Endothelial cell (in vitro differentiated cells): ENCODE results near the gene PTGFRN. TPM values are rescaled to one million over a fixed set of nuclear protein-coding genes. Genes with fewer than 3 reads are reported as not detected.

Experiments used
- DNase-seq: peaks from one replicate; pipeline ENCODE4 v3.0.0; 2021; ENCODE audit warnings: low spot score
- H3K27ac Mint-ChIP-seq: one replicate; pipeline ENCODE4 v1.8.0; 2021; ENCODE audit warnings: mixed read lengths, inconsistent platforms; ENCODE audit not compliant: unreplicated experiment
- H3K27me3 Mint-ChIP-seq: one replicate; pipeline ENCODE4 v1.8.0; 2021; ENCODE audit warnings: mild to moderate bottlenecking, moderate library complexity, mixed read lengths, inconsistent platforms; ENCODE audit not compliant: unreplicated experiment
- H3K36me3 Mint-ChIP-seq: one replicate; pipeline ENCODE4 v1.8.0; 2021; ENCODE audit warnings: mild to moderate bottlenecking, low read depth, mixed read lengths, inconsistent platforms; ENCODE audit not compliant: unreplicated experiment
- H3K4me1 Mint-ChIP-seq: one replicate; pipeline ENCODE4 v1.8.0; 2021; ENCODE audit warnings: mild to moderate bottlenecking, mixed read lengths, inconsistent platforms; ENCODE audit not compliant: unreplicated experiment
- H3K4me3 Mint-ChIP-seq: one replicate; pipeline ENCODE4 v1.8.0; 2021; ENCODE audit warnings: mild to moderate bottlenecking, mixed read lengths, inconsistent platforms; ENCODE audit not compliant: unreplicated experiment
- H3K9me3 Mint-ChIP-seq: one replicate; pipeline ENCODE4 v1.8.0; 2021; ENCODE audit warnings: mixed read lengths, inconsistent platforms; ENCODE audit not compliant: unreplicated experiment
- total RNA-seq: library from RNA; stranded (reverse); fragmentation: NEBNext Ultra II Directional; extraction: Animal tissue kit (Norgen Biotek cat#: 25700); gene quantifications from one replicate; pipeline ENCODE4 v1.2.1, GENCODE V29; 2021; ENCODE audit not compliant: unreplicated experiment
- TF ChIP-seq, protein P1 (sequence below): fragments of 200-600 bp; sonication (generic); IDR thresholded peaks from one replicate; pipeline ENCODE4 v1.5.0; 2021; ENCODE audit warnings: antibody characterized with exemption; ENCODE audit not compliant: unreplicated experiment

PTGFRN gene
- total RNA-seq, 1 donor from 2014 or later = 23.7 TPM

DNA sequence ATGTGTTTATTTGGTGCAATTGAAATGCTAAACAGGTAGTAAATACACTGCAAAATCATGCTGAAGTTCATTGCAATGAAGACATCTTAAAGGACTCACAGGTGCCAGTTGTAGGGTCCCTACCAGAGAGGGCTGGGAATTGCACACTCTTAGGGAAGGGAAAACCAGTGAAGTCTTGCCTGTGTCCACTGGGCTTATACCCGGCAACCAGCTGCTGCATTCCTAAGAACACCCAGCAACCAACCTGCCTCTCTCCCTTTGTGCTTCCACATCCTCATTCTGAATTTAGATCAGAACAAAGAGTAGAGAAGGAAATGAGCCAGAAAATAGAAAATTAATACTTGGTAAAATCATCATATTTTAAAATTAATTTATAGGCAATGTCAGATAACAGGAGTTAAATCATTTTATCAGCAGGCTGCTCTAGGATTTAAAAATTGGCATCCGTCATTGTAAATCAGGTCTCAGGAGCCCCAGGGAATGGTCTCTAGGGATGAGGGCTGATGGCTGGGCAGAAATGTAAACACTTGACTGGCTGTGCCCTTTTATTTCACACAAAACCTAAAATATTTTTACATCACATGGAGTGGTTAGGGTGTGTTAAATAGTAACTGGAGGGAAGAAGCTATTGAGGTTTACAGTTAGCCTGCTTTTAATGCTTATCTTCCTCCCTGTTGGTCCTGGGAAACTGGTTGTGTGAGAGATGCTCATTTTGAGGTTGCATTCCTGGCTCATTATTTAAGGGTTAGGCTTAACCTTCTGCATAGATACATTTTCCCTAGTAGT lies 31.3 kb downstream of the PTGFRN start:
- H3K36me3 Mint-ChIP-seq = no peaks in the 10 kb centered on the region
- DNase-seq = no peak
- no peak overlapping the region for H3K4me3 Mint-ChIP-seq
- peaks cover 12% of the 10 kb centered on the region for H3K4me1 Mint-ChIP-seq
- TF ChIP-seq, protein P1, sequence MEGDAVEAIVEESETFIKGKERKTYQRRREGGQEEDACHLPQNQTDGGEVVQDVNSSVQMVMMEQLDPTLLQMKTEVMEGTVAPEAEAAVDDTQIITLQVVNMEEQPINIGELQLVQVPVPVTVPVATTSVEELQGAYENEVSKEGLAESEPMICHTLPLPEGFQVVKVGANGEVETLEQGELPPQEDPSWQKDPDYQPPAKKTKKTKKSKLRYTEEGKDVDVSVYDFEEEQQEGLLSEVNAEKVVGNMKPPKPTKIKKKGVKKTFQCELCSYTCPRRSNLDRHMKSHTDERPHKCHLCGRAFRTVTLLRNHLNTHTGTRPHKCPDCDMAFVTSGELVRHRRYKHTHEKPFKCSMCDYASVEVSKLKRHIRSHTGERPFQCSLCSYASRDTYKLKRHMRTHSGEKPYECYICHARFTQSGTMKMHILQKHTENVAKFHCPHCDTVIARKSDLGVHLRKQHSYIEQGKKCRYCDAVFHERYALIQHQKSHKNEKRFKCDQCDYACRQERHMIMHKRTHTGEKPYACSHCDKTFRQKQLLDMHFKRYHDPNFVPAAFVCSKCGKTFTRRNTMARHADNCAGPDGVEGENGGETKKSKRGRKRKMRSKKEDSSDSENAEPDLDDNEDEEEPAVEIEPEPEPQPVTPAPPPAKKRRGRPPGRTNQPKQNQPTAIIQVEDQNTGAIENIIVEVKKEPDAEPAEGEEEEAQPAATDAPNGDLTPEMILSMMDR = no peak
- peaks cover 6% of the 10 kb centered on the region for H3K27me3 Mint-ChIP-seq
- H3K27ac Mint-ChIP-seq = no peak overlapping the region
- H3K9me3 Mint-ChIP-seq = no peaks in the 10 kb centered on the region

DNA sequence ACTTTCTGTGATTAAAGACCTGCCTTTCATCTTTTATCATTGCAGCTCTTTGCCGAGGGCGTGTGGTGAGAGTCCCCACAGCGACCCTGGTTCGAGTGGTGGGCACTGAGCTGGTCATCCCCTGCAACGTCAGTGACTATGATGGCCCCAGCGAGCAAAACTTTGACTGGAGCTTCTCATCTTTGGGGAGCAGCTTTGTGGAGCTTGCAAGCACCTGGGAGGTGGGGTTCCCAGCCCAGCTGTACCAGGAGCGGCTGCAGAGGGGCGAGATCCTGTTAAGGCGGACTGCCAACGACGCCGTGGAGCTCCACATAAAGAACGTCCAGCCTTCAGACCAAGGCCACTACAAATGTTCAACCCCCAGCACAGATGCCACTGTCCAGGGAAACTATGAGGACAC lies 32.0 kb downstream of the PTGFRN start:
- TF ChIP-seq, protein P1 = no peak
- Mint-ChIP-seq H3K27ac (no peak overlapping the region), H3K27me3 (peaks cover 7% of the 10 kb centered on the region), H3K9me3 (no peaks in the 10 kb centered on the region), H3K4me1 (peaks cover 16% of the 10 kb centered on the region), H3K4me3 (no peak overlapping the region), H3K36me3 (no peaks in the 10 kb centered on the region)
- no peak for DNase-seq

DNA sequence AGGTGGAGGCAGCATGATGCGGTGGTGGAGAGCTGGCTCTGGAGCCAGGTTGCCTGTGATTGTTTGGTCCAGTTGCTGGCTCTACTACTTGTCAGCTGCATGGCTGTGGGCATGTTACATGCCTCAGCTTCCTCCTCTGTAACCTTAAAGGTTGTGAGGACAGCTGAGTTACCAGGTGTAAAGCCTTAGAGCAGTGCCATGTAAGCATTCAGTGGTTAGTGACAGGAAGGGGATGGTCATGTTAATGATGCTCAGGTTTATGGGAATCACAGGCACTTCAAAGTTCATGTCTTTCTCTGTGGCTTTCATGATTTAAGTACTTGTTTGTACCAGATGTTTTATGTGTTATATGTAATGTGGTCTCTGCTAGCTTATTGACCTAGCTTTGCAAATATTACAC lies 32.6 kb downstream of the PTGFRN start:
- H3K9me3 Mint-ChIP-seq = no peaks in the 10 kb centered on the region
- TF ChIP-seq, protein P1 = no peak
- no peaks in the 10 kb centered on the region for H3K36me3 Mint-ChIP-seq
- DNase-seq = no peak
- H3K4me3 Mint-ChIP-seq = no peak overlapping the region
- H3K4me1 Mint-ChIP-seq = peaks cover 16% of the 10 kb centered on the region
- H3K27ac Mint-ChIP-seq = no peak overlapping the region
- peaks cover 5% of the 10 kb centered on the region for H3K27me3 Mint-ChIP-seq

DNA sequence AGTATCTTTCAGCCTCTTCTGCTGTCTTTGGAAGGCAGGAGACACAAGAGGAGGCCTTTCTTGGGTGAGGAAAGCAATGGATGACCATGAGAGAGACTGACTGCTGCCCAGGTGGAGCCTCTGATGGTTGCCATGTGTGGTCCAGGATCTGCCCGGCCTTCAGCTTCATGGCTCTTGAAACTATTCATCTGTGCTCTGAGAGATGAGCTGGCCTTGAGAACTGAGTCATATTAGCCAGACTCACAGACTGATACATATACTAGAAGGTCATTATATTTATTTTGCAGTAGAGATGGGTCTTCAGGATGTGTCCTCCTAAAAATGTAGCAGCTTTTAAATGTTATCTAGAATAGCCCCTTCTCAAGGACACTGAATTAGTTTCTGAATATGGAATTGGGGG lies 33.7 kb downstream of the PTGFRN start:
- DNase-seq = no peak
- Mint-ChIP-seq H3K27me3 (peaks cover 4% of the 10 kb centered on the region), H3K4me3 (no peak overlapping the region), H3K9me3 (no peaks in the 10 kb centered on the region), H3K27ac (no peak overlapping the region), H3K4me1 (peaks cover 16% of the 10 kb centered on the region), H3K36me3 (no peaks in the 10 kb centered on the region)
- TF ChIP-seq, protein P1 = no peak

GRCh38 chr1:116944613-116945012 lies 34.9 kb downstream of the PTGFRN start:
- no peak overlapping the region for H3K27ac Mint-ChIP-seq
- no peak overlapping the region for H3K4me3 Mint-ChIP-seq
- H3K36me3 Mint-ChIP-seq = no peaks in the 10 kb centered on the region
- H3K4me1 Mint-ChIP-seq = peaks cover 16% of the 10 kb centered on the region
- TF ChIP-seq, protein P1 = no peak
- peaks cover 4% of the 10 kb centered on the region for H3K27me3 Mint-ChIP-seq
- no peak for DNase-seq
- H3K9me3 Mint-ChIP-seq = no peaks in the 10 kb centered on the region
